GM21360 (cell line): ENCODE measurements around the gene IMPDH1.

Experiments used
- ATAC-seq: cut with Tn5 transposase; IDR thresholded peaks from one replicate; pipeline ENCODE4 v1.9.1; 2021; ENCODE audit warnings: mild to moderate bottlenecking, moderate library complexity; ENCODE audit not compliant: unreplicated experiment

Gene IMPDH1

GRCh38 chr7:128435327-128435686, 25.5 kb upstream of the IMPDH1 start:
- ATAC-seq, result no peak

GRCh38 chr7:128434413-128435326, 24.9 kb upstream of the IMPDH1 start:
- ATAC-seq, result no peak

- ATAC-seq, result no peak
Measured at GRCh38 chr7:128431754-128432153, 22.0 kb upstream of the IMPDH1 start.

GRCh38 chr7:128431221-128431620, 21.4 kb upstream of the IMPDH1 start:
- no peak for ATAC-seq

- ATAC-seq, result no peak
Measured at GRCh38 chr7:128430207-128430606, 20.4 kb upstream of the IMPDH1 start.

GRCh38 chr7:128427289-128427891, 17.6 kb upstream of the IMPDH1 start:
- ATAC-seq, result no peak

GRCh38 chr7:128425850-128426249, 16.1 kb upstream of the IMPDH1 start:
- ATAC-seq, result peak; percentile 60

GRCh38 chr7:128424686-128425275, 15.0 kb upstream of the IMPDH1 start:
- no peak for ATAC-seq

- ATAC-seq, result no peak
Measured at GRCh38 chr7:128422842-128423241, 13.1 kb upstream of the IMPDH1 start.

GRCh38 chr7:128422037-128422436, 12.3 kb upstream of the IMPDH1 start:
- ATAC-seq, result no peak

- ATAC-seq, result no peak
Measured at GRCh38 chr7:128421384-128421783, 11.6 kb upstream of the IMPDH1 start.

- ATAC-seq, result no peak
Measured at GRCh38 chr7:128420773-128421172, 11.0 kb upstream of the IMPDH1 start.

GRCh38 chr7:128419257-128419656, 9.5 kb upstream of the IMPDH1 start:
- no peak for ATAC-seq

- no peak for ATAC-seq
Measured at GRCh38 chr7:128417071-128417470, 7.3 kb upstream of the IMPDH1 start.

GRCh38 chr7:128415217-128415785, 5.5 kb upstream of the IMPDH1 start:
- no peak for ATAC-seq

- no peak for ATAC-seq
Measured at GRCh38 chr7:128410451-128410753, 620 bp upstream of the IMPDH1 start.

GRCh38 chr7:128408709-128409595, 830 bp downstream of the IMPDH1 start:
- ATAC-seq, result no peak

GRCh38 chr7:128407751-128408708, 1.8 kb downstream of the IMPDH1 start:
- no peak for ATAC-seq

- no peak for ATAC-seq
Measured at GRCh38 chr7:128407233-128407589, 2.6 kb downstream of the IMPDH1 start.
